GM12878 (cell line): ENCODE measurements around the gene MDFIC2. TPM values are rescaled to one million over a fixed set of nuclear protein-coding genes. Genes with fewer than 3 reads are reported as not detected.

Source experiments
- ATAC-seq: fragments of 200-7000 bp; cut with Tn5 transposase; 3 replicates; pipeline ENCODE4 v1.9.1; 2020; ENCODE audit warnings: mild to moderate bottlenecking, moderate library complexity
- BruUV-seq: library from RNA; stranded (reverse); fragments of 400-500 nt; replicated peaks from 2 replicates; lab custom pipeline; 2021; lab: Mats Ljungman, UMichigan
- CTCF ChIA-PET: fragments of 300-600 bp; sonication (Branson Sonifier 250); formaldehyde crosslinking; extraction: SDS; loops from one replicate; lab custom pipeline; 2021; ENCODE audit warnings: inconsistent platforms; lab: Yijun Ruan, JAX
- POLR2A ChIA-PET: fragments of 350-600 bp; formaldehyde crosslinking; extraction: SDS; loops from one replicate; lab custom pipeline; 2021; ENCODE audit warnings: inconsistent platforms; lab: Charles Lee
- RAD21 ChIA-PET: fragments of 300-600 bp; sonication (Branson Sonifier 250); formaldehyde crosslinking; loops from one replicate; lab custom pipeline; 2023; ENCODE audit warnings: antibody characterized with exemption; ENCODE audit not compliant: unreplicated experiment; lab: Charles Lee
- SMC1A ChIA-PET: fragments of 300-600 bp; sonication (Branson Sonifier 250); formaldehyde crosslinking; loops from one replicate; lab custom pipeline; 2023; ENCODE audit not compliant: unreplicated experiment, uncharacterized antibody; lab: Charles Lee
- DNase-seq: peaks from one replicate; pipeline ENCODE4 v3.0.0-alpha.2; 2011; ENCODE audit warnings: low read depth, low spot score
- FAIRE-seq: peaks from 3 replicates; lab custom pipeline; 2011; peaks lifted over from hg19 to GRCh38; lab: Jason Lieb, UNC
- H2AFZ ChIP-seq: 2 replicates; pipeline ENCODE4 v1.6.0; 2011; ENCODE audit warnings: low read depth, low read length, control low read depth; ENCODE audit not compliant: control insufficient read depth
- H3K27ac ChIP-seq: 2 replicates; pipeline ENCODE4 v1.5.1; 2011; ENCODE audit warnings: control low read depth; ENCODE audit not compliant: control insufficient read depth, insufficient read depth
- H3K27me3 ChIP-seq, 2 experiments: replicated peaks in 1 of 2; 2 replicates each; pipeline versions ENCODE4 v1.6.0 to v1.6.1; 2011; ENCODE audit warnings: low read length in 1 of 2; ENCODE audit not compliant: control insufficient read depth in 2 of 2, insufficient read depth in 2 of 2
- H3K36me3 ChIP-seq, 2 experiments: 2 replicates each; pipeline ENCODE4 v1.5.1; 2011; ENCODE audit warnings: low read length in 1 of 2; ENCODE audit not compliant: control insufficient read depth in 2 of 2, insufficient read depth in 2 of 2
- H3K4me1 ChIP-seq: 2 replicates; pipeline ENCODE4 v1.6.1; 2011; ENCODE audit warnings: mild to moderate bottlenecking, low read length, moderate library complexity, mixed read lengths; ENCODE audit not compliant: control insufficient read depth, insufficient read depth
- H3K4me2 ChIP-seq: 2 replicates; pipeline ENCODE4 v1.6.0; 2011; ENCODE audit warnings: control low read depth; ENCODE audit not compliant: control insufficient read depth, insufficient read depth
- H3K4me3 ChIP-seq: fragments of 200-600 bp; sonication (generic); 2 replicates; pipeline ENCODE4 v1.5.1; 2016
- H3K79me2 ChIP-seq: 2 replicates; pipeline ENCODE4 v1.6.0; 2011; ENCODE audit warnings: low read length; ENCODE audit not compliant: control insufficient read depth, insufficient read depth
- H3K9ac ChIP-seq: 2 replicates; pipeline ENCODE4 v1.8.0; 2011; ENCODE audit warnings: low read length, control low read depth, mixed read lengths; ENCODE audit not compliant: control insufficient read depth, insufficient read depth
- H3K9me3 ChIP-seq: replicated peaks from 3 replicates; pipeline ENCODE4 v1.5.1; 2011; ENCODE audit warnings: mild to moderate bottlenecking, low read length; ENCODE audit not compliant: control insufficient read depth, insufficient read depth
- H4K20me1 ChIP-seq: 2 replicates; pipeline ENCODE4 v1.6.0; 2011; ENCODE audit not compliant: control insufficient read depth, insufficient read depth
- ATF3 ChIP-seq: IDR thresholded peaks from 2 replicates; pipeline ENCODE4 v1.6.1; 2011; ENCODE audit warnings: low read depth, mild to moderate bottlenecking, low read length, moderate library complexity, borderline replicate concordance; ENCODE audit errors: extremely low read depth
- BMI1 ChIP-seq: fragments of 450-650 bp; IDR thresholded peaks from 2 replicates; pipeline ENCODE4 v1.6.1; 2016; ENCODE audit warnings: mild to moderate bottlenecking, moderate library complexity, borderline replicate concordance
- CBFB ChIP-seq: IDR thresholded peaks from 2 replicates; pipeline ENCODE4 v1.6.1; 2016; ENCODE audit warnings: antibody characterized with exemption, low read depth
- CBX3 ChIP-seq: fragments of 200-600 bp; sonication (generic); IDR thresholded peaks from 2 replicates; pipeline ENCODE4 v1.6.1; 2016; ENCODE audit warnings: low read depth, borderline replicate concordance
- CHD1 ChIP-seq: IDR thresholded peaks from 2 replicates; pipeline ENCODE4 v1.6.1; 2012; ENCODE audit warnings: low read depth, low read length, improper control_type of control experiment
- CHD2 ChIP-seq: IDR thresholded peaks from 2 replicates; pipeline ENCODE4 v1.6.1; 2011; ENCODE audit warnings: low read depth, low read length, improper control_type of control experiment, borderline replicate concordance
- DPF2 ChIP-seq: fragments of 450-650 bp; IDR thresholded peaks from 2 replicates; pipeline ENCODE4 v1.6.1; 2017; ENCODE audit warnings: mild to moderate bottlenecking
- E2F8 ChIP-seq: fragments of 450-650 bp; IDR thresholded peaks from 2 replicates; pipeline ENCODE4 v1.6.1; 2018; ENCODE audit warnings: mild to moderate bottlenecking, low read depth, moderate library complexity; ENCODE audit not compliant: partially characterized antibody
- EGR1 ChIP-seq, 2 experiments: IDR thresholded peaks; 1 replicate in 1 of 2; 2 replicates in 1 of 2; pipeline ENCODE4 v1.6.1; 2011 to 2012; ENCODE audit warnings: low read depth in 2 of 2, low read length in 2 of 2, borderline replicate concordance in 1 of 2, mild to moderate bottlenecking in 1 of 2, moderate library complexity in 1 of 2
- FOS ChIP-seq: IDR thresholded peaks from 3 replicates; pipeline ENCODE4 v1.6.1; 2011; ENCODE audit warnings: borderline replicate concordance; ENCODE audit not compliant: insufficient read length; ENCODE audit errors: extremely low read depth
- HSF1 ChIP-seq: fragments of 150-350 bp; IDR thresholded peaks from 2 replicates; pipeline ENCODE4 v1.6.1; 2014; ENCODE audit warnings: mild to moderate bottlenecking, low read depth, low read length
- IRF5 ChIP-seq: fragments of 450-650 bp; IDR thresholded peaks from 2 replicates; pipeline ENCODE4 v1.6.1; 2017; ENCODE audit warnings: borderline replicate concordance
- PML ChIP-seq: IDR thresholded peaks from 2 replicates; pipeline ENCODE4 v1.6.1; 2012; ENCODE audit warnings: low read length, inconsistent platforms
- SMAD1 ChIP-seq: fragments of 450-650 bp; IDR thresholded peaks from 2 replicates; pipeline ENCODE4 v1.6.1; 2018; ENCODE audit warnings: mild to moderate bottlenecking, low read depth; ENCODE audit not compliant: partially characterized antibody
- SMARCA5 ChIP-seq: fragments of 450-650 bp; IDR thresholded peaks from 2 replicates; pipeline ENCODE4 v1.6.1; 2017; ENCODE audit warnings: mild to moderate bottlenecking
- SUPT20H ChIP-seq: IDR thresholded peaks from 2 replicates; pipeline ENCODE4 v1.6.1; 2011; ENCODE audit warnings: low read depth, mild to moderate bottlenecking, low read length, moderate library complexity, borderline replicate concordance; ENCODE audit not compliant: control insufficient read depth
- ZBTB33 ChIP-seq: fragments of 450-650 bp; IDR thresholded peaks from 2 replicates; pipeline ENCODE4 v1.6.1; 2017; ENCODE audit warnings: mild to moderate bottlenecking
- ZNF24 ChIP-seq: fragments of 450-650 bp; IDR thresholded peaks from 2 replicates; pipeline ENCODE4 v1.6.1; 2017; ENCODE audit warnings: antibody characterized with exemption, mild to moderate bottlenecking
- WGBS: methylation state at CpG from one replicate; pipeline ENCODE4 v1.1.6; 2016; ENCODE audit warnings: low lambda C conversion rate; ENCODE audit not compliant: insufficient replicate concordance, insufficient coverage; ENCODE audit errors: missing lambda C conversion rate; 5-methylcytosine and 5-hydroxymethylcytosine counted together
- in situ Hi-C: fragments of 300-500 bp; cut with MboI; formaldehyde crosslinking; loops from 9 replicates; pipeline ENCODE4 v1.14.3; 2018; ENCODE audit warnings: mixed read lengths
- intact Hi-C: fragments of 100-400 bp; cut with micrococcal nuclease; formaldehyde crosslinking; loops from one replicate; pipeline ENCODE4 v1.14.2; 2022; ENCODE audit not compliant: unreplicated experiment
- polyA plus RNA-seq, 11 experiments: library from polyadenylated mRNA; depleted of rRNA in 4 of 11; unstranded in 6 of 11; stranded (reverse) in 5 of 11; fragments of >200 nt; fragmentation: Nextera tagmentation in 4 of 11; fragmentation: Illumina TruSeq in 1 of 11; extraction: Ambion mirVana in 4 of 11; extraction: Trizol in 1 of 11; gene quantifications; 1 replicate in 1 of 11; 2 replicates in 10 of 11; pipeline versions ENCODE4 v1.2.1 to v1.2.3, GENCODE V29; 2011 to 2016; ENCODE audit warnings: inconsistent platforms in 2 of 11, missing spikeins in 2 of 11, low read depth in 1 of 11
- total RNA-seq, 4 experiments: library from RNA; depleted of rRNA in 3 of 4; stranded (reverse); fragments of >200 nt in 3 of 4; fragmentation: Illumina TruSeq in 1 of 4; extraction: Trizol in 1 of 4; gene quantifications; 2 replicates each; pipeline versions ENCODE4 v1.2.1 to v1.2.3, GENCODE V29; 2013 to 2021

MDFIC2 gene
- total and polyA plus RNA-seq, 10 of the 15 experiments (the other 5 are each of a cell fraction or from before 2014, with no cell fraction given), result not detected

DNA sequence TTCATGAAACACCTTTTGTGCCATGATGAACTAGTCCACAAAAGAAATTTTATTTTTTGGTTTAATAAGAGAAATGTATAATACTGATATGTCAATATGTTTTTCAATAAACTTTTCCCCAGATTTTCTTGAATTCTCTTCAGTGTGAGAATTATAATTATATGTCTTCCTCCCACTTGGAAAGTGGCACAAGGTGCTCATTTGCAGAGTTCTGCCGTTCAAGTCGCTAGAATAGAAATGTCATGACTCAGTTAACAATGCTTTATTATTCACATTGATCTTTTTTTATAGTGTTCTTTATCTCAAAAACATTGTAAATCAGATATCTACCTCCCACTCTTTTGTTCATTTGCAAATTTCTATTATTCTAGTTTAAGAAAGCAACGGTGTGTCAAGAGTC is 87.3 kb downstream of the MDFIC2 start:
- POLR2A ChIA-PET, result no interaction called here
- DNase-seq, result no peak
- no peak for FAIRE-seq
- H4K20me1 ChIP-seq, result no peaks in the 10 kb centered on the region
- no peak overlapping the region for H3K27ac ChIP-seq
- H2AFZ ChIP-seq, result no peak overlapping the region
- TF ChIP-seq ZBTB33, result no peak
- no peak for TF ChIP-seq CHD2
- TF ChIP-seq ATF3, result no peak
- TF ChIP-seq SUPT20H, result no peak
- no peak for TF ChIP-seq BMI1
- TF ChIP-seq CBFB, result no peak
- TF ChIP-seq SMARCA5, result no peak
- no peak for TF ChIP-seq CBX3
- no peak for TF ChIP-seq PML
- no peak for TF ChIP-seq DPF2
- TF ChIP-seq SMAD1, result no peak
- TF ChIP-seq E2F8, result no peak
- TF ChIP-seq ZNF24, result no peak
- TF ChIP-seq FOS, result no peak
- no peak for TF ChIP-seq CHD1
- TF ChIP-seq EGR1 (IDR thresholded peaks at IDR 0.05; ENCODE audit: borderline replicate concordance in 1 of 2, low read depth in 2 of 2, low read length in 2 of 2), result no peak
- TF ChIP-seq IRF5, result no peak
- no peak for TF ChIP-seq HSF1
- TF ChIP-seq, all 136 proteins: peak for 0
- Histone ChIP-seq H3K27me3 (no peaks in the 10 kb centered on the region), H3K9me3 (no peaks in the 10 kb centered on the region), H3K36me3 (no peaks in the 10 kb centered on the region), H3K4me1 (no peaks in the 10 kb centered on the region), H3K79me2 (no peaks in the 10 kb centered on the region), H3K4me3 (no peak overlapping the region), H3K4me2 (no peak overlapping the region), H3K9ac (no peak overlapping the region)
- in situ Hi-C loops (no loop called here), intact Hi-C loops (no loop called here)
- ChIA-PET RAD21 (no interaction called here), SMC1A (no interaction called here), CTCF (no interaction called here)
- ATAC-seq, result no peak
- no TSS peak for BruUV-seq
- WGBS, result 49% methylated on average over 3 of the region's 3 CpGs
